Liver (tissue), 9 donors: Measurements from ENCODE around the gene TEX30. TPM values are rescaled to one million over a fixed set of nuclear protein-coding genes. Genes with fewer than 3 reads are reported as not detected.

Experiments
- DNase-seq: peaks from one replicate; pipeline ENCODE4 v3.0.0-alpha.2; 2017; ENCODE audit warnings: low spot score
- H3K27ac ChIP-seq, 2 donors: one replicate each; pipeline ENCODE4 v1.7.0; 2013; ENCODE audit warnings: inconsistent platforms in 2 of 2, low read length in 2 of 2, control low read depth in 1 of 2, low read depth in 1 of 2, mild to moderate bottlenecking in 1 of 2
- H3K27me3 ChIP-seq, 4 donors: one replicate each; pipeline versions ENCODE4 v1.6.1 to v1.7.0; 2013; ENCODE audit warnings: low read length in 3 of 4, inconsistent platforms in 1 of 4, mild to moderate bottlenecking in 1 of 4, moderate library complexity in 1 of 4; ENCODE audit not compliant: control insufficient read depth in 4 of 4, insufficient read depth in 4 of 4
- H3K36me3 ChIP-seq, 4 donors: one replicate each; pipeline versions ENCODE4 v1.6.1 to v1.7.0; 2013; ENCODE audit warnings: low read length in 3 of 4, mild to moderate bottlenecking in 3 of 4, low read depth in 1 of 4, moderate library complexity in 1 of 4; ENCODE audit not compliant: control insufficient read depth in 4 of 4, insufficient read depth in 3 of 4
- H3K4me1 ChIP-seq, 4 donors: one replicate each; pipeline versions ENCODE4 v1.6.1 to v1.7.0; 2013; ENCODE audit warnings: low read length in 3 of 4, mild to moderate bottlenecking in 3 of 4, moderate library complexity in 1 of 4; ENCODE audit not compliant: control insufficient read depth in 4 of 4, insufficient read depth in 4 of 4
- H3K4me3 ChIP-seq, 3 donors: one replicate each; pipeline versions ENCODE4 v1.6.1 to v1.7.0; 2013; ENCODE audit warnings: low read length in 3 of 3, control low read depth in 1 of 3, low read depth in 1 of 3, mild to moderate bottlenecking in 1 of 3
- H3K9ac ChIP-seq, 2 donors: one replicate each; pipeline ENCODE4 v1.7.0; 2013; ENCODE audit warnings: low read length in 2 of 2, mild to moderate bottlenecking in 2 of 2, moderate library complexity in 2 of 2, control low read depth in 1 of 2, low read depth in 1 of 2
- H3K9me3 ChIP-seq, 4 donors: one replicate each; pipeline versions ENCODE4 v1.6.1 to v1.7.0; 2013; ENCODE audit warnings: low read length in 3 of 4; ENCODE audit not compliant: control insufficient read depth in 4 of 4
- ATF3 ChIP-seq: IDR thresholded peaks from 2 replicates; pipeline ENCODE4 v1.6.1; 2016; ENCODE audit warnings: antibody characterized with exemption
- CTCF ChIP-seq: fragments of 150-350 bp; IDR thresholded peaks from 2 replicates; pipeline ENCODE4 v1.5.1; 2017; ENCODE audit warnings: improper control_type of control experiment, low read depth, low read length; ENCODE audit not compliant: missing input control
- EGR1 ChIP-seq, 2 donors: IDR thresholded peaks; 2 replicates each; pipeline ENCODE4 v1.6.1; 2016 to 2018; ENCODE audit warnings: antibody characterized with exemption in 2 of 2, low read depth in 2 of 2
- GABPA ChIP-seq, 2 donors: IDR thresholded peaks in 1 of 2; conservative IDR thresholded peaks in 1 of 2; 2 replicates each; pipeline ENCODE4 v1.6.1; 2016; ENCODE audit warnings: antibody characterized with exemption in 2 of 2, mild to moderate bottlenecking in 1 of 2, moderate library complexity in 1 of 2
- HNF4A ChIP-seq, 2 donors: conservative IDR thresholded peaks; 2 replicates each; pipeline ENCODE4 v1.6.1; 2016; ENCODE audit warnings: antibody characterized with exemption in 2 of 2, mild to moderate bottlenecking in 2 of 2
- HNF4G ChIP-seq: IDR thresholded peaks from 2 replicates; pipeline ENCODE4 v1.6.1; 2016; ENCODE audit warnings: antibody characterized with exemption
- JUND ChIP-seq, 2 donors: IDR thresholded peaks; 2 replicates each; pipeline ENCODE4 v1.6.1; 2016; ENCODE audit warnings: antibody characterized with exemption in 2 of 2
- MAX ChIP-seq: IDR thresholded peaks from 2 replicates; pipeline ENCODE4 v1.6.1; 2016; ENCODE audit warnings: antibody characterized with exemption
- NR2F2 ChIP-seq: IDR thresholded peaks from 2 replicates; pipeline ENCODE4 v1.6.1; 2016; ENCODE audit warnings: antibody characterized with exemption
- RAD21 ChIP-seq, 2 donors: IDR thresholded peaks; 2 replicates each; pipeline ENCODE4 v1.6.1; 2016; ENCODE audit warnings: antibody characterized with exemption in 2 of 2, mild to moderate bottlenecking in 2 of 2
- REST ChIP-seq: IDR thresholded peaks from 2 replicates; pipeline ENCODE4 v1.6.1; 2016; ENCODE audit warnings: antibody characterized with exemption, mild to moderate bottlenecking
- RXRA ChIP-seq, 2 donors: IDR thresholded peaks; 2 replicates each; pipeline ENCODE4 v1.6.1; 2017 to 2018; ENCODE audit warnings: antibody characterized with exemption in 2 of 2, mild to moderate bottlenecking in 1 of 2
- SP1 ChIP-seq: IDR thresholded peaks from 2 replicates; pipeline ENCODE4 v1.6.1; 2018; ENCODE audit warnings: antibody characterized with exemption, mild to moderate bottlenecking
- TAF1 ChIP-seq: conservative IDR thresholded peaks from 2 replicates; pipeline ENCODE4 v1.6.1; 2016; ENCODE audit warnings: antibody characterized with exemption, mild to moderate bottlenecking
- YY1 ChIP-seq: IDR thresholded peaks from 2 replicates; pipeline ENCODE4 v1.6.1; 2016; ENCODE audit warnings: antibody characterized with exemption, mild to moderate bottlenecking
- ZBTB33 ChIP-seq: IDR thresholded peaks from 2 replicates; pipeline ENCODE4 v1.6.1; 2016; ENCODE audit warnings: antibody characterized with exemption
- WGBS: extraction: QIAGEN DNeasy Blood & Tissue Kit; methylation state at CpG from one replicate; pipeline ENCODE4 v1.1.7; 2013; 5-methylcytosine and 5-hydroxymethylcytosine counted together
- polyA plus RNA-seq, 2 donors: library from polyadenylated mRNA; stranded (reverse) in 1 of 2; unstranded in 1 of 2; fragments of 200-250 nt in 1 of 2; fragments of >200 nt in 1 of 2; fragmentation: Nextera tagmentation in 1 of 2; extraction: Ambion mirVana in 1 of 2; gene quantifications; one replicate each; pipeline versions ENCODE4 v1.2.1 to v1.2.3, GENCODE V29; 2013 to 2015
- total RNA-seq, 2 donors: library from RNA; depleted of rRNA; stranded (reverse); fragments of >200 nt; gene quantifications; one replicate each; pipeline ENCODE4 v1.2.3, GENCODE V29; 2014
- donor health status: healthy.
- donor health status: healthy.
- donor health status: healthy.
- donor health status: healthy.
- donor health status: healthy.

The TEX30 gene
- total and polyA plus RNA-seq, 4 donors = 9.9 to 28.2 (median 12.2) TPM

GRCh38 chr13:102763741-102764140 lies 9.8 kb downstream of the TEX30 start:
- H3K27ac ChIP-seq = no peak overlapping the region
- H3K36me3 ChIP-seq = peaks cover 0 to 7% (median 1%) of the 10 kb centered on the region in 4 donors
- H3K9ac ChIP-seq = no peak overlapping the region
- H3K27me3 ChIP-seq = no peaks in the 10 kb centered on the region
- H3K4me3 ChIP-seq = no peak overlapping the region
- no peak for DNase-seq
- TF ChIP-seq EGR1 (IDR thresholded peaks at IDR 0.05; ENCODE audit: low read depth in 2 of 2) = no peak
- no peak for TF ChIP-seq HNF4A (conservative IDR thresholded peaks at IDR 0.05)
- no peak for TF ChIP-seq REST
- TF ChIP-seq JUND (IDR thresholded peaks at IDR 0.05) = no peak
- no peak for TF ChIP-seq NR2F2
- TF ChIP-seq YY1 = no peak
- no peaks in the 10 kb centered on the region for H3K9me3 ChIP-seq
- 95% methylated on average over 1 of the region's 1 CpG for WGBS
- H3K4me1 ChIP-seq = peaks cover 0 to 8% (median 2%) of the 10 kb centered on the region in 4 donors

- no peaks in the 10 kb centered on the region for H3K27me3 ChIP-seq
- WGBS = 96% methylated on average over 1 of the region's 1 CpG
- H3K4me1 ChIP-seq = no peaks in the 10 kb centered on the region
- H3K4me3 ChIP-seq = no peak overlapping the region
- no peak overlapping the region for H3K27ac ChIP-seq
- no peak overlapping the region for H3K9ac ChIP-seq
- peaks cover 0 to 2% (median 0%) of the 10 kb centered on the region in 4 donors for H3K36me3 ChIP-seq
- no peak for DNase-seq
- TF ChIP-seq GABPA (IDR thresholded peaks at IDR 0.05 in 1 of 2, conservative IDR thresholded peaks at IDR 0.05 in 1 of 2) (no peak), TAF1 (no peak), MAX (no peak), HNF4G (no peak), RAD21 (IDR thresholded peaks at IDR 0.05) (no peak), ZBTB33 (no peak)
- H3K9me3 ChIP-seq = no peaks in the 10 kb centered on the region
Measured at GRCh38 chr13:102761071-102761470, 12.5 kb downstream of the TEX30 start.

- H3K9me3 ChIP-seq = no peaks in the 10 kb centered on the region
- no peaks in the 10 kb centered on the region for H3K4me1 ChIP-seq
- no peak overlapping the region for H3K9ac ChIP-seq
- no peaks in the 10 kb centered on the region for H3K36me3 ChIP-seq
- no peak for DNase-seq
- no peaks in the 10 kb centered on the region for H3K27me3 ChIP-seq
- no peak overlapping the region for H3K27ac ChIP-seq
- WGBS = 88% methylated on average over 2 of the region's 2 CpGs
- H3K4me3 ChIP-seq = no peak overlapping the region
- TF ChIP-seq NR2F2 (no peak), RXRA (IDR thresholded peaks at IDR 0.05) (no peak), MAX (no peak), YY1 (no peak), JUND (IDR thresholded peaks at IDR 0.05) (no peak), HNF4A (conservative IDR thresholded peaks at IDR 0.05) (no peak), TAF1 (no peak), ATF3 (no peak), ZBTB33 (no peak), CTCF (no peak), GABPA (IDR thresholded peaks at IDR 0.05 in 1 of 2, conservative IDR thresholded peaks at IDR 0.05 in 1 of 2) (no peak), SP1 (no peak), RAD21 (IDR thresholded peaks at IDR 0.05) (no peak), EGR1 (IDR thresholded peaks at IDR 0.05; ENCODE audit: low read depth in 2 of 2) (no peak), HNF4G (no peak)
Measured at GRCh38 chr13:102758842-102759241, 14.7 kb downstream of the TEX30 start.
